Activated CD8-positive, alpha-beta memory T cell treated with anti-CD3 and anti-CD28 coated beads for 36 hours (primary cell): ENCODE measurements around the gene FERMT2. TPM values are rescaled to one million over a fixed set of nuclear protein-coding genes. Genes with fewer than 3 reads are reported as not detected.

ENCODE experiments used
- CTCF ChIA-PET: fragments of 350-600 bp; sonication (Branson Sonifier 250); formaldehyde crosslinking; loops from one replicate; lab custom pipeline; 2021; ENCODE audit warnings: antibody characterized with exemption; lab: Charles Lee
- POLR2A ChIA-PET: fragments of 350-600 bp; sonication (Branson Sonifier 250); formaldehyde crosslinking; loops from one replicate; lab custom pipeline; 2021; ENCODE audit warnings: antibody characterized with exemption; lab: Charles Lee
- total RNA-seq, 2 experiments: library from RNA; stranded (reverse); gene quantifications; one replicate each; pipeline ENCODE4 v1.2.3, GENCODE V29; 2021

FERMT2 gene
- total RNA-seq, 2 experiments from 2014 or later: 2.4 to 3.6 TPM

DNA sequence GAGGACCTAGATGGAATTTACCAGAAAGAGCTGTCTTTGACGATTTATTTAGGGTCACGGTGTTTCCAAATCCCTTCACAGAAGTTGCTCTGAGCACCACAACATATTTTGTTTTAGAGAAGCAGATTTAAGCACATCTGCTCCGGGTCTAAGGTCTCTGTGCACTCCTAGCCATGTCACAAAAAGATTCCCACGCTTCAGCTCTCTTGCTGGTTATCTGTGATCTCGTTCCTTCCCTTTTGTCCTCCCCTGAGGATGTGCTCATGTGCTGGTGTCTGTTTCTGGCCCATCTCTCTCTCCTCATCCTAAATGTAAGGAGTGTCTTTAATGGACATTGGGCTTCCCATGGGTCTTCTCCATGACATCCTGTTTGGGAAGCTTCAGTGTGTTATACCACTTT lies 105.8 kb downstream of the FERMT2 start:
- ChIA-PET POLR2A (no interaction called here), CTCF (no interaction called here)

DNA sequence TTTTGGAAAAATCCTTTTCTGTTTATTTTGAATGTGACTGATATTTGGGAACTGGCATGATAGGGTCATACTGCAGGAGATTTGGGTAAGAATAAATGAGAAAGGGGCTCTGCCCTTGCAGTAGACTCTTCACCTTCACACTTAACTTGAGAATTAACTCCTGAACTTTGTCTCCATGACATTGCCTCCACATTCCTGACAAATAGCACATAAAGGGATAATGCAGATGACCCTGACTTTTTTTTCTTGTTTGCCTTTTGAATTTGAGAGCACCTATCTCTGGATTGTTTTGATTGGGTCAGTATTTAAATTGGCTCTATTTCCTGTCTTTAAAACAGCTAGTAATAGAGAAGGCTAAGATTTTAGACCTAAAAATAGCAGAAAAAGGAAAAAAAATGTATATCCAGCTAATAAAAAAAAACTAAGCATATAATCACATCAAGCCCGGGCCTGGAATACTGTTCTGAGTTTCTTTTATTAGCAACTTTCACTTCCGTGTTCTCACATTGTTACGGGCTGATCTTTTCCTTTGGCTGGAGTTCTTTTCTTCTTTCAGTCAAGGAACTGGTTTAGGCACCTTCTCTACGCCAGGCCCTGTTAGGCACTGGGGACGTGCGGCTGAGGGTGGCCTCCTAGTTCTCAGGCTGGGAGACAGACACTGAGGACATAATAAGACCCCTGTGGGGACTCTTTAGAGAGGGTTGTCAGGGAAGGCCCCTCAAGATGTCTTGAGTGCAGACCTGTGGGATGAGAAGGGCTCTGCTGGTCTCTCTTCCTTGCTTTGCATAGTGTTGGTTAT lies 106.4 kb downstream of the FERMT2 start:
- POLR2A ChIA-PET: no interaction called here
- CTCF ChIA-PET: no interaction called here

DNA sequence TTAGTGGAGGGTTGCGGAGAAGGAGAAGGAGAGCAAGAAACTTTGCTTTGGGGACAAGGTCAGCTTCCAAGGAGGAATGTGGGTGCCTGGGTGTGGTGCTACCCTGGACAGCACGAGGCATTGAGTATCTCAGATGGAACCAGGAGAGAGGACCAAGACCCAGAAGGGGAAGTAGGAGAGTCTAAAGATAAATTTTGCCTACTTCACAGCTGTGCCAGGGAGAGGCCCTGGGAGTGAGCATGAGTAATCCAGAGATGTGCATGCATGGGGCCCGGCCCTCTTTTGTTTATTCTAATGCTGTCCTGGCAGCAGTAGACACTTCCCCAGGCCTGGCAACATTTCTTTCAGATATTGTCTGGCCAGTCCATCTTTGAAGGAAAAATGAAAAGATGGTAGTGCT lies 110.0 kb downstream of the FERMT2 start:
- ChIA-PET CTCF (no interaction called here), POLR2A (no interaction called here)

DNA sequence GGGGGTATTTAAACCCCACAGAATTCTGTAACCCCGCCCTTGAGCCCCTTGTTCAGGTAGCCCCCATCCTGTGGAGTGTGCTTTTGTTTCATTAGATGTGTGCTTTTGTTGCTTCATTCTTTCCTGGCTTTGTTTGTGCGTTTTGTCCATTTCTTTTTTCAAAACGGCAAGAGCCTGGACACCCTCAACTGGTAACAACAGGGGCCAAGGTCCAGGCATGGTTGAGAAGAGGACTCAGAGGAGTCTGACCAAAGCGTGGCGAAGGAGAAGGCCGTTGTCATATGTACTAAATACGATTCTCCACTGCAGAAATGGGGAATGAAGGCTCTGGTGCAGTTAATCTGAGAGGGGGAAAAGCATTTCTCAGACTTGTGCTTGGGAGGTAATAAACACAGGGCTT lies 113.4 kb downstream of the FERMT2 start:
- CTCF ChIA-PET: interaction anchor here (0.7 kb wide), 1 partner anchor 35 kb away, joined by 3 read pairs; no protein-coding TSS in a partner anchor

DNA sequence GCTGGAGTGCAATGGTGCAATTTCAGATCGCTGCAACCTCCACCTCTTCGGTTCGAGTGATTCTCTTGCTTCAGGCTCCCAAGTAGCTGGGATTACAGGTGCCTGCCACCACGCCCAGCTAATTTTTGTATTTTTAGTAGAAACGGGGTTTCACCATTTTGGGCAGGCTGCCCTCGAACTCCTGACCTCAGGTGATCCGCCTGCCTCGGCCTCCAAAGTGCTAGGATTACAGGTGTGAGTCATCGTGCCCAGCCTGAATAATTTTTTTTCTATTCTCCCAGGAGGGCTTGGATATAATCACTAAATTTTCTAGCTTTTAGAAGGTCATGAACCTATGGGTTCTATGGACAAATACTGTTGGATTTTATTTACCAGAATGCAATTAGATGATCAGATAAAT lies 114.8 kb downstream of the FERMT2 start:
- ChIA-PET CTCF (no interaction called here), POLR2A (no interaction called here)

More for the DNA sequence above, 113.4 kb downstream of the FERMT2 start:
- POLR2A ChIA-PET: no interaction called here

DNA sequence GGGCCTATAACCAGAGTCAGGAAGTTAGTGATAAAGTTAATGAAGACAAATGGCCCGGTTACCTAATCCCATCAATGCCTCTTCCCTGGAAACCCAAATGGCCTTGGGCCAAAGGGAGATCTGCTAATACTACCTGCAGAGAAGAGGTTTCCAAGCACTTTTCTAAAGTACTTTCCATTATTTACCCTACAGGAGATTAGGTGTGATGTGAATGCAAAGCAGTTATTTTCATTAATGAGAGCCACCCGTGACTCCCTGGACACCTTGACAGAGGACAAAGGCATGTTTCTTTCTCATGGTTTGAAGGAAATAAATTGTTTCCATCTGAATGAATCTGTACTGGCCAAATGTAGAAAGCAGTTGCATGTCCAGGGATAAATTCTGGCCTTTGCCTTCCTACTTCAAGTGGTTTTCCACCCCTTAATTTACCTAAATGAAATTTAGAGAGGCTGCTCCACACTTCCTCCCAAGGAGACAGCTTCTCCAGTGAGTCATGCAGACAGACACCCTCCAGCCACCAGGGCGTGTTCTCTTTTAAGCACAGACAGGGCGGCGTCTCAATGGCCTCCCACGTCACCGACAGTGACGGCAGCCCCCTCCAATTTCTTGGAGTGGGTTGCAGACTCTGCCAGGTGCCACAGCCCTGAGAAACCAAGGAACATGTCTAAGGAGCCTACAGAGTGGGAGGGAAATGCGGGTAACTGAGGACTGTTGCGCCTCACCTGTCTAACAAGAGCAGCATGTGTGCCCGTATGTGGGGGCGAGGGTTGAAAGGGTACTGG lies 115.5 kb downstream of the FERMT2 start:
- ChIA-PET CTCF (no interaction called here), POLR2A (no interaction called here)

DNA sequence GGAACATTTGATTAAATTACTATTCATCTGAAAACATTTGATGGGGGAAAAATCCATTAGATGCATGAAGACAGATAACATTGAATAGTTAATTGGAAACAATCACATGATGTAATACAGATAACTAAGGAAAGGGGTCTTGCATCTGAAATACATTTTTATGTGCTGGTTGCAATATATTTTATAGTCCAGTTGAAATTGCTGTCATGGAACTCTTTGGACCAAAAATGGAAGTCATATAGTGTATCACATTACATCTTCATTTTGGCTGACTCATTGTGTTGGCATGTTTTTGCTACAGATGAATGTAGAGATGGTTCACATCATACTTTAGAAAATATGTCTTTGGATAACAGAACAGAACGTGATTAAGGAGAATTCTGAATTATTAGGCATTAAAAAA lies 116.4 kb downstream of the FERMT2 start:
- ChIA-PET POLR2A (no interaction called here), CTCF (no interaction called here)

DNA sequence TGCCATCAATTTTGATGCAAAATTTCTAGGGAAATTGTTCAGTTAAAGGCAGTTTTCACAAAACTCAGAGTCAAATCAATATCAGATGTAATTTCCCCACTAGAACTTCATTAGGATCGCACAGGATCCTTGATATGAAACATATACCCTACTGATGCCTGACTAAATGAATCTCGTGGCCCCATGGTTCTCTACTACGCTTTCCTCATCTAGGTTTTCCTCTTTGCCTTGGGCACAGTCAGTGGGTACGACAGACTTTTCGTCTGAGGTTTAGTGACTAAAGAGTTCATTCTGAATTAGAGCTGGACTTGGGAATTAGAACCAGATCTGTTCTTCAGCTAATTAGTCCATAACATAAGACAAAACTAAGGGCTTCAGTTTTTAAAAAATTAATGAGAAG lies 117.0 kb downstream of the FERMT2 start:
- CTCF ChIA-PET: no interaction called here
- POLR2A ChIA-PET: no interaction called here

DNA sequence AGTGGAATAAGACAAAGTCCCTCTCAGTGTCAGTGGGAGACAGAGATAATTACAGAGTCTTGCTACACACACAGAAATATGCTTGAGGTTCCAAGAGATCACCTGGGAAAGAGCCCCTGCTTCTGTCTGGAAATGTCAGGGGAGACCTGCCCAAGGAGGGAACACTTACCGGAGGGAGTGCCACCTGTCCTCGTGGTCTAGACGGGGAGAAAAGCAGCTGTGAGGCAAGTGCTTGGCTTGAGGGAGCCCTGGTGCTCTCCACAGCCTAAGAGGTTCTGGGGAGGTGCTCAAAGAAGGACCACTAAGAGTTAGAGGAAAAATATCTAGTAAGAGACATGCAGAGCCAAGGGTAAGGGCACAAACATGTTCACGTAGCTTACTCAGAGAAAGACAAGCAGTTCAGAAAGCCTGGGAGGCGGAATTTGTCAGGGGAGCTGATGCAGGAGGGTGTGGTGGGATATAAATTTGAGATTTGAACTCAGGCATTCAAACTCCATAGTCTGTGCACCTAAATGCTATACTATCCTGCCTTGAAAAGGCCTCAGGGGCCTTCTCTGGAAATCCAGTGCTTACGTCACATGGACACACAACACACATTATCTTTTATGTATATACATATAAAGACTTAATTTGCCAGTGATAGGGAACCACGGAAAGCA lies 121.2 kb downstream of the FERMT2 start:
- CTCF ChIA-PET: no interaction called here
- POLR2A ChIA-PET: interaction anchor here (0.5 kb wide), 1 partner anchor 110 kb away, joined by 4 read pairs; no protein-coding TSS in a partner anchor

DNA sequence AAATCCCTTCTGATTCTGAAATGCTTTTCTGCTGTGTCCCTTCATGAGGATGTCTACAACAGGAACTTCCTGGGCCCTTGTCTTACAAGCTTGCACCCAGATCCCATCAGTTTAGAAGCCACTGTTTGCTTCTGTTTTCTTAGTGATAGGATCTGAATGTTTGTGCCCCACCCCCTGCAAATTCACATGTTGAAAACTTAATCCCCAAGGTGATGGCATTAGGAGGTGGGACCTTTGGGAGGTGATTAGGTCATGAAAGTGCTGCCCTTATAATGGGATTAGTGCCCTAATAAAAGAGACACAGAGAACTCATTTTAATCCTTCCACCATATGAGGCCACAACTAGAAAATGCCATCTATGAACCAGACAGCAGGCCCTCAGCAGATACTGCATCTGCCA lies 123.4 kb downstream of the FERMT2 start:
- CTCF ChIA-PET: interaction anchor here (0.7 kb wide), 2 partner anchors 109 to 1349 kb away, joined by 3 to 4 read pairs; no protein-coding TSS in a partner anchor

DNA sequence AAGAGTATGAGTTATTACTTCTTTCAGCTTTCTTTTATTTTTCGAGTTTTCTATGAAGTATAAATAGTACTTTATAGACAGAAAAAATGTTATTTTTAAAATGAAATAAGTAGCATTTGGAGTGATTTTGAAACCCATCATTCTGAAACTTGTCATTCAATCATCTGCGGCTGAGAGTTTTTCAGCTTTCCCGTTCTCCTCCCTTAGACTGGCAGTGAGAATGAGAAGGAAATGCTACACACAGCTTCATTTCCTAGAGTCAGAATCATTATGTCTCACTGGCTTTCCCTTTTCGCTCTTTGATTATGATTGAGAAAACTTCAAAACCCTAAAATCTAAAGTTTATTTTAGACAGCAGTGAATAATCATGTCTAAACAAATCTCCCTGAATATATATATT lies 125.8 kb downstream of the FERMT2 start:
- CTCF ChIA-PET: interaction anchor here (0.7 to 1.5 kb wide), 4 partner anchors 129 to 991 kb away, joined by 3 to 5 read pairs (median 4); no protein-coding TSS in a partner anchor
- POLR2A ChIA-PET: no interaction called here

More for the DNA sequence above, 123.4 kb downstream of the FERMT2 start:
- POLR2A ChIA-PET: no interaction called here

DNA sequence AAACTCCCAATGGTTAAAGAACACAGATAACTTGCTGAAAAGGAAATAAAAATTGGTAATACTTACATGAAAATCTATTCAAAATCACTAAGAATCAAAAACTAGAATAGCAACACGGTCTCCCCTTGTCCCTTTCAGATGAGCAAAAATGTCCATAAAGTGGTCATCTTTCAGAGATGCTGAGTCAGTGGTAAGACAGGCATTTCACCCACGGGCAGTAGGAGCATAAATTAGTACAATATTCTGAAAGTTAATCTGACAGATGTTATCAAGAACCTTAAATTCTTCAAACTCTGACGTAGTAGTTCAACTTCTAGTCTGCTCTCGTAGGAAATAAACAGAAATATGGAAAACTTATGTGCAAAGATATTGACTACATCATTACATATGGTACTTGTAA lies 126.4 kb downstream of the FERMT2 start:
- POLR2A ChIA-PET: no interaction called here

DNA sequence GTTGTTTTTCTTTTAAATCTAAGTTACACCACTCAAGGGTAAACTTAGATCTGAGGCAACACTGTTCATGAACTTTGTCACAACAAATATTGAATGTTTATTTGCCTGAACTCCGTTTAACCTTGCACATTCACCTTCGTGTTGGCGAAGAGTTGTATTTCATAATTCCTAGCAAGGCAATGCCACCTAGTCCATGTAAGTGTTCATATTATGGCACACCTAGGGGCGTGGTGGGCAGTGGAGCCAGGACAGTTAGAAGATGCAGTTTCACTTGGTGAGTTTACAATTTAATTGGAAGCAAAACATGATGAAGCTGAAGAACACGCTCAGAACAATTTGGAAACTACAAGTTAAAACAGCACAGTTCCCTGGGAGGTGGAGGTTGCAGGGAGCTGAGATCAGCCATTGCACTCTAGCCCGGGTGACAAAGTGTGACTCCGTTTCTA lies 129.0 kb downstream of the FERMT2 start:
- CTCF ChIA-PET: interaction anchor here (1.7 kb wide), 1 partner anchor 139 kb away, joined by 7 read pairs; no protein-coding TSS in a partner anchor
- POLR2A ChIA-PET: no interaction called here

More for the DNA sequence above, 126.4 kb downstream of the FERMT2 start:
- CTCF ChIA-PET: interaction anchor here (1.5 kb wide), 1 partner anchor 482 kb away, joined by 5 read pairs; no protein-coding TSS in a partner anchor

DNA sequence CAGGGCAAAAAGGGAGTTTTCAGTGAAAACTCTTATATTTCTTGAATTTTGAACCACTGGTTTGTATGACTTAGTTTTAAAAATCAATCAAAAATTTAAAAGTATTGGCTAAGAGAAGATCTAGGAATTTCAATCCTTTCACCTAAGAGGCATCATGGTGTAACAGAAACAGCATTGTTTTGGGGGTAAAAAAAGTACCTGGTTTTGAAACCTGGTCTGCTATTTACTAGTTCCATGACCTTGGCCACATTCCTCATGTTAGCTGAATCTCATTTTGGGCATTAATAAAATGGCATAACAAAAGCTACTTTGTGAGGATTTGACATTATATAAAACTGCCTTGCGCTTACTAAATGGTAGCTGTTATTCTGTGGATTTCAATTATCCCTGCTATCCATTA lies 142.7 kb downstream of the FERMT2 start:
- ChIA-PET CTCF (interaction anchor here (0.7 kb wide), 1 partner anchor 153 kb away, joined by 3 read pairs; no protein-coding TSS in a partner anchor), POLR2A (no interaction called here)

Other genes starting within 250 kb of the FERMT2 start
- gene PSMC6, start 243.8 kb downstream of the FERMT2 start, total RNA-seq: 100 to 1,000 TPM; 118 to 122 TPM
- 10 to 100 TPM; 18.2 to 18.7 TPM for gene STYX, start 220.9 kb downstream of the FERMT2 start, total RNA-seq
- 10 to 100 TPM; 35.0 to 38.1 TPM for gene GNPNAT1, start 159.4 kb downstream of the FERMT2 start, total RNA-seq
- gene DDHD1, start 202.3 kb upstream of the FERMT2 start, total RNA-seq: 10 to 100 TPM; 48.6 to 49.3 TPM